Nephron (organoid): ENCODE measurements around the gene MT1E.

Experiments used
- H3K27ac Mint-ChIP-seq, 3 experiments: 2 replicates each; pipeline ENCODE4 v1.8.0; 2020; ENCODE audit warnings: mixed read lengths in 3 of 3, mild to moderate bottlenecking in 2 of 3, moderate library complexity in 1 of 3
- H3K27me3 Mint-ChIP-seq: 2 replicates; pipeline ENCODE4 v1.8.0; 2021; ENCODE audit warnings: low read depth, mild to moderate bottlenecking, moderate library complexity, mixed read lengths
- H3K36me3 Mint-ChIP-seq: 2 replicates; pipeline ENCODE4 v1.8.0; 2020; ENCODE audit warnings: low read depth, mixed read lengths
- H3K4me1 Mint-ChIP-seq: 2 replicates; pipeline ENCODE4 v1.8.0; 2020; ENCODE audit warnings: mixed read lengths
- H3K4me3 Mint-ChIP-seq, 3 experiments: 2 replicates each; pipeline ENCODE4 v1.8.0; 2020; ENCODE audit warnings: mild to moderate bottlenecking in 3 of 3, mixed read lengths in 3 of 3, moderate library complexity in 2 of 3
- H3K9me3 Mint-ChIP-seq: 2 replicates; pipeline ENCODE4 v1.8.0; 2020; ENCODE audit warnings: mixed read lengths
- TF ChIP-seq, protein P1 (sequence below), 3 experiments: fragments of 200-600 bp; sonication (generic); IDR thresholded peaks; one replicate each; pipeline ENCODE4 v1.5.0; 2021; ENCODE audit warnings: antibody characterized with exemption in 3 of 3; ENCODE audit not compliant: unreplicated experiment in 3 of 3

The MT1E gene

GRCh38 chr16:56626685-56627084 is 1.1 kb downstream of the MT1E start:
- Mint-ChIP-seq H3K4me1 (peaks cover 5% of the 10 kb centered on the region), H3K27ac (peak overlapping the region in 2 of 3 experiments; percentile 50 to 56), H3K36me3 (no peaks in the 10 kb centered on the region), H3K27me3 (peaks cover 95% of the 10 kb centered on the region), H3K9me3 (no peaks in the 10 kb centered on the region), H3K4me3 (peak overlapping the region; percentile 65 to 88 (median 84))
- TF ChIP-seq, protein P1, sequence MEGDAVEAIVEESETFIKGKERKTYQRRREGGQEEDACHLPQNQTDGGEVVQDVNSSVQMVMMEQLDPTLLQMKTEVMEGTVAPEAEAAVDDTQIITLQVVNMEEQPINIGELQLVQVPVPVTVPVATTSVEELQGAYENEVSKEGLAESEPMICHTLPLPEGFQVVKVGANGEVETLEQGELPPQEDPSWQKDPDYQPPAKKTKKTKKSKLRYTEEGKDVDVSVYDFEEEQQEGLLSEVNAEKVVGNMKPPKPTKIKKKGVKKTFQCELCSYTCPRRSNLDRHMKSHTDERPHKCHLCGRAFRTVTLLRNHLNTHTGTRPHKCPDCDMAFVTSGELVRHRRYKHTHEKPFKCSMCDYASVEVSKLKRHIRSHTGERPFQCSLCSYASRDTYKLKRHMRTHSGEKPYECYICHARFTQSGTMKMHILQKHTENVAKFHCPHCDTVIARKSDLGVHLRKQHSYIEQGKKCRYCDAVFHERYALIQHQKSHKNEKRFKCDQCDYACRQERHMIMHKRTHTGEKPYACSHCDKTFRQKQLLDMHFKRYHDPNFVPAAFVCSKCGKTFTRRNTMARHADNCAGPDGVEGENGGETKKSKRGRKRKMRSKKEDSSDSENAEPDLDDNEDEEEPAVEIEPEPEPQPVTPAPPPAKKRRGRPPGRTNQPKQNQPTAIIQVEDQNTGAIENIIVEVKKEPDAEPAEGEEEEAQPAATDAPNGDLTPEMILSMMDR (IDR thresholded peaks at IDR 0.05; ENCODE audit: unreplicated experiment in 3 of 3), result no peak

- TF ChIP-seq, protein P1 (IDR thresholded peaks at IDR 0.05; ENCODE audit: unreplicated experiment in 3 of 3), result no peak
- peaks cover 95% of the 10 kb centered on the region for H3K27me3 Mint-ChIP-seq
- no peak overlapping the region for H3K27ac Mint-ChIP-seq
- H3K9me3 Mint-ChIP-seq, result no peaks in the 10 kb centered on the region
- H3K4me1 Mint-ChIP-seq, result peaks cover 5% of the 10 kb centered on the region
- no peak overlapping the region for H3K4me3 Mint-ChIP-seq
- no peaks in the 10 kb centered on the region for H3K36me3 Mint-ChIP-seq
These were observed 3.1 kb downstream of the MT1E start for GRCh38 chr16:56628486-56629350.

DNA sequence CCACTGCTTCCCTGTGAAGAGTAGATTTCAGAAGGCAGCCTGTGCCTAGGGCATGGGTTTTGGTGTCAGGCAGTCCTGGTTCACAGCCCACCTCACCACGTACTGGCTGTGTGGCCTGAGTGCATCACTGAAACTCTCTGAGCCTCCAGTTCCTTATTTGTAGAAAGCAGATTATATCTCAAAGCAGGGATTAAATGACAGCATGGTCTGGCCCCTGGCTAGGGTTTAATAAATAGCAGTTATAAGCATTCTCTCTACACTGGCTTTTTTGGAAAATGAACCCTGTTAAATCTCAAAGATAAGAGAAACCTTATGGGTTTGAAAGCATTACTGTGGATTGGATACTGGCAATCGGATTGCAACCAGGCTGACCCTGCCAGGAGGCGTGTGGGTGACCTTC is 4.0 kb downstream of the MT1E start:
- H3K27ac Mint-ChIP-seq, result no peak overlapping the region
- H3K36me3 Mint-ChIP-seq, result no peaks in the 10 kb centered on the region
- no peak overlapping the region for H3K4me3 Mint-ChIP-seq
- H3K4me1 Mint-ChIP-seq, result peaks cover 5% of the 10 kb centered on the region
- peaks cover 96% of the 10 kb centered on the region for H3K27me3 Mint-ChIP-seq
- TF ChIP-seq, protein P1 (IDR thresholded peaks at IDR 0.05; ENCODE audit: unreplicated experiment in 3 of 3), result no peak
- no peaks in the 10 kb centered on the region for H3K9me3 Mint-ChIP-seq

- H3K27ac Mint-ChIP-seq, result no peak overlapping the region
- peaks cover 5% of the 10 kb centered on the region for H3K4me1 Mint-ChIP-seq
- TF ChIP-seq, protein P1 (IDR thresholded peaks at IDR 0.05; ENCODE audit: unreplicated experiment in 3 of 3), result no peak
These were observed 4.6 kb downstream of the MT1E start for GRCh38 chr16:56630134-56630533.

DNA sequence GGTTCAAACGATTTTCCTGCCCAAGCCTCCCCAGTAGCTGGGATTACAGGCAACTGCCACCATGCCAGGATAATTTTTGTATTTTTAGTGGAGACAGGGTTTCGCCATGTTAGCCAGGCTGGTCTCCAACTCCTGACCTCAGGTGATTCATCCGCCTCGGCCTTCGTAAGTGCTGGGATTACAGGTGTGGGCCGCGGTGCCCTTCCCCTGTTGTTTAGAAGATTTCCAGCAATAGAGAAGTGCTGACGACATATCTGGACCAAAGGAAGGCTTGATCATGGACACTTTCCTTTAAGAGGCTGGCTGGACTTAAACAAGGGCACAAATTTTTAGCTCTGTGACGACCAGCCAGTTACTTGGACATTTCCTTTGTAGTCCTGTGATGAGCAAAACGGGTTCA is 5.6 kb downstream of the MT1E start:
- Mint-ChIP-seq H3K4me1 (no peaks in the 10 kb centered on the region), H3K27me3 (peaks cover 96% of the 10 kb centered on the region), H3K36me3 (no peaks in the 10 kb centered on the region), H3K4me3 (peak overlapping the region; percentile 77 to 83 (median 79)), H3K27ac (no peak overlapping the region), H3K9me3 (no peaks in the 10 kb centered on the region)
- TF ChIP-seq, protein P1 (IDR thresholded peaks at IDR 0.05; ENCODE audit: unreplicated experiment in 3 of 3), result no peak

More at GRCh38 chr16:56630134-56630533, 4.6 kb downstream of the MT1E start:
- Mint-ChIP-seq H3K4me3 (no peak overlapping the region), H3K9me3 (no peaks in the 10 kb centered on the region), H3K27me3 (peaks cover 96% of the 10 kb centered on the region), H3K36me3 (no peaks in the 10 kb centered on the region)

DNA sequence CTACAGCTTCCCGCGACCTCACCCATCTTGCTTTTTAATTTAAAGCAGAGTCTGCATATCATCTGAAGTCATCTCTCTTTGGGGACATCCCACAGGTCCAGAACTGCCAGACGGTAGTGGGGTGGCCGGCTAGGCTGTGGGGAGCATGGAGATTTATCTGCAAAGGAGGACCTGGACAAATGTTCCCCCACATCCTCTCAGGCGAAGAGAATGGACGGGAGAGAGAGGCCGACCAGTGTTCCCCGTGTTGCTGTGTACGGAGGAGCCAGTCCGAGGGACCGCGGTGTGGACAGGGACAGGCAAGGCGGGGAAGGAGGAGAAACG is 6.2 kb downstream of the MT1E start:
- no peaks in the 10 kb centered on the region for H3K36me3 Mint-ChIP-seq
- peak overlapping the region in 1 of 3 experiments; percentile 21 for H3K27ac Mint-ChIP-seq
- H3K4me1 Mint-ChIP-seq, result no peaks in the 10 kb centered on the region
- peak overlapping the region; percentile 77 to 83 (median 79) for H3K4me3 Mint-ChIP-seq
- H3K27me3 Mint-ChIP-seq, result peaks cover 96% of the 10 kb centered on the region
- H3K9me3 Mint-ChIP-seq, result no peaks in the 10 kb centered on the region
- TF ChIP-seq, protein P1 (IDR thresholded peaks at IDR 0.05; ENCODE audit: unreplicated experiment in 3 of 3), result no peak
